Kidney epithelial cell (primary cell): ENCODE results near the gene LOXHD1. TPM values are rescaled to one million over a fixed set of nuclear protein-coding genes. Genes with fewer than 3 reads are reported as not detected.

Experiments used
- DNase-seq: peaks from one replicate; pipeline ENCODE4 v3.0.0-alpha.2; 2010; ENCODE audit warnings: low read depth
- H3K27me3 ChIP-seq: 2 replicates; pipeline ENCODE4 v1.6.0; 2011; ENCODE audit warnings: low read length; ENCODE audit not compliant: control insufficient read depth, insufficient read depth
- H3K36me3 ChIP-seq: 2 replicates; pipeline ENCODE4 v1.5.1; 2011; ENCODE audit warnings: low read length; ENCODE audit not compliant: control insufficient read depth, insufficient read depth
- H3K4me3 ChIP-seq: 2 replicates; pipeline ENCODE4 v1.5.1; 2011; ENCODE audit warnings: low read depth, mild to moderate bottlenecking, control low read depth, low read length
- CTCF ChIP-seq: IDR thresholded peaks from 2 replicates; pipeline ENCODE4 v1.5.1; 2011; ENCODE audit warnings: mild to moderate bottlenecking, moderate library complexity, low read length, control low read depth, inconsistent platforms; ENCODE audit not compliant: insufficient read depth, poor library complexity, severe bottlenecking
- total RNA-seq: library from RNA; depleted of rRNA; stranded (reverse); fragments of >200 nt; gene quantifications from 2 replicates; pipeline ENCODE4 v1.2.3, GENCODE V29; 2015

LOXHD1 gene
- total RNA-seq, 1 donor from 2014 or later, result 0.08 TPM

- Histone ChIP-seq H3K27me3 (peaks cover 16% of the 10 kb centered on the region), H3K4me3 (no peak overlapping the region), H3K36me3 (no peaks in the 10 kb centered on the region)
- TF ChIP-seq CTCF, result no peak
- no peak for DNase-seq
These were observed 4.6 kb downstream of the LOXHD1 start for GRCh38 chr18:46652372-46652771.

- peaks cover 5% of the 10 kb centered on the region for H3K27me3 ChIP-seq
- no peak for TF ChIP-seq CTCF
- no peak overlapping the region for H3K4me3 ChIP-seq
- H3K36me3 ChIP-seq, result no peaks in the 10 kb centered on the region
- DNase-seq, result no peak
These were observed 6.3 kb downstream of the LOXHD1 start for GRCh38 chr18:46650681-46651080.

- H3K27me3 ChIP-seq, result peaks cover 2% of the 10 kb centered on the region
- no peak overlapping the region for H3K4me3 ChIP-seq
- TF ChIP-seq CTCF, result no peak
- no peaks in the 10 kb centered on the region for H3K36me3 ChIP-seq
- no peak for DNase-seq
These were observed 7.8 kb downstream of the LOXHD1 start for GRCh38 chr18:46649071-46649862.

- Histone ChIP-seq H3K36me3 (no peaks in the 10 kb centered on the region), H3K27me3 (peaks cover 4% of the 10 kb centered on the region), H3K4me3 (no peak overlapping the region)
- TF ChIP-seq CTCF, result no peak
- DNase-seq, result no peak
These were observed 10.6 kb downstream of the LOXHD1 start for GRCh38 chr18:46646468-46646867.

GRCh38 chr18:46642561-46642960 lies 14.5 kb downstream of the LOXHD1 start:
- no peak overlapping the region for H3K4me3 ChIP-seq
- no peak for DNase-seq
- peaks cover 6% of the 10 kb centered on the region for H3K27me3 ChIP-seq
- TF ChIP-seq CTCF, result no peak
- H3K36me3 ChIP-seq, result no peaks in the 10 kb centered on the region

GRCh38 chr18:46641917-46642316 lies 15.1 kb downstream of the LOXHD1 start:
- no peak overlapping the region for H3K4me3 ChIP-seq
- peaks cover 6% of the 10 kb centered on the region for H3K27me3 ChIP-seq
- no peak for TF ChIP-seq CTCF
- H3K36me3 ChIP-seq, result no peaks in the 10 kb centered on the region
- no peak for DNase-seq
